Measurements from ENCODE around the gene KDM2B. TPM values are rescaled to one million over a fixed set of nuclear protein-coding genes. Genes with fewer than 3 reads are reported as not detected.

KDM2B gene
- total and polyA plus RNA-seq, 2 of the 8 experiments (the other 6 are each of a cell fraction or from before 2014, with no cell fraction given), result 111 to 162 TPM

GRCh38 chr12:121443193-121443870 lies 137.5 kb downstream of the KDM2B start:
- no peaks in the 10 kb centered on the region for H3K23me2 ChIP-seq (ENCODE audit: low read depth, low read length)
- H3K27ac ChIP-seq (ENCODE audit: low read depth, low read length), result no peak overlapping the region
- H2BK12ac ChIP-seq (ENCODE audit: low read depth, low read length), result no peak overlapping the region
- no peak overlapping the region for H3K18ac ChIP-seq (ENCODE audit: extremely low read depth, low read length)
- peaks cover 0 to 8% of the 10 kb centered on the region in 2 experiments; a peak in 1 of 4 replicates for H3K79me2 ChIP-seq (ENCODE audit: control insufficient read depth in 1 of 2, insufficient read depth in 2 of 2, low read length in 2 of 2)
- H2BK120ac ChIP-seq (replicated peaks; ENCODE audit: low read depth, low read length), result no peak overlapping the region
- no peak overlapping the region for H2BK20ac ChIP-seq (ENCODE audit: low read length)
- H3K4me1 ChIP-seq (replicated peaks in 1 of 4; ENCODE audit: control insufficient read depth in 3 of 4, insufficient read depth in 4 of 4, low read length in 3 of 4), result peaks cover 0 to 2% (median 0%) of the 10 kb centered on the region in 4 experiments; a peak in 4 of 7 replicates
- FAIRE-seq (no peak), DNase-seq (ENCODE audit: low read depth in 1 of 2, low spot score in 2 of 2) (peak; percentile 54 to 96)
- no peak overlapping the region for H3K4me2 ChIP-seq (ENCODE audit: insufficient read depth in 1 of 2, low read depth in 2 of 2, low read length in 2 of 2)
- no peak overlapping the region for H3K9ac ChIP-seq (replicated peaks in 1 of 4; ENCODE audit: extremely low read depth in 1 of 4, low read depth in 3 of 4, low read length in 3 of 4)
- no peak overlapping the region for H4K5ac ChIP-seq (ENCODE audit: insufficient read length, low read depth, low read length)
- 74% methylated on average over 16 of the region's 20 CpGs; no CpG with 5 or more reads in 1 of the 2 experiments for WGBS, 2 experiments (ENCODE audit: extremely low coverage in 1 of 2, insufficient coverage in 1 of 2, insufficient read length in 1 of 2, insufficient replicate concordance in 2 of 2, low coverage in 1 of 2, low lambda C conversion rate in 2 of 2, missing lambda C conversion rate in 1 of 2)
- H3K36me3 ChIP-seq (ENCODE audit: control insufficient read depth in 2 of 4, insufficient read depth in 4 of 4, low read length in 3 of 4), result peaks cover 26 to 53% (median 45%) of the 10 kb centered on the region in 4 experiments
- no peak overlapping the region for H3K56ac ChIP-seq (replicated peaks; ENCODE audit: insufficient read length, low read depth, low read length)
- H2AK5ac ChIP-seq (ENCODE audit: low read depth, low read length), result no peak overlapping the region
- ChIA-PET POLR2A (ENCODE audit: partially characterized antibody) (interaction anchor here (0.6 to 1.5 kb wide), 7 partner anchors 11 to 103 kb away, joined by 3 to 8 read pairs (median 4); partner anchors contain the start of gene RNF34), CTCF (ENCODE audit: partially characterized antibody) (interaction anchor here (0.5 to 7.0 kb wide), 39 partner anchors 8 to 575 kb away, joined by 3 to 129 read pairs (median 4); partner anchors contain the start of genes ANAPC5 and RNF34)
- H3K4ac ChIP-seq (replicated peaks; ENCODE audit: insufficient read length, low read depth, low read length), result no peak overlapping the region
- H3K9me3 ChIP-seq (ENCODE audit: insufficient read depth in 2 of 2, low read depth in 1 of 2, low read length in 1 of 2), result no peaks in the 10 kb centered on the region
- 0 out of 2 replicates have a peak overlapping the region, but pooled peaks have one; percentile 35 for H2BK5ac ChIP-seq (ENCODE audit: low read depth, low read length)
- no peak overlapping the region for H2AFZ ChIP-seq (ENCODE audit: low read length)
- H3K4me3 ChIP-seq (ENCODE audit: extremely low read depth in 1 of 4, insufficient read depth in 2 of 4, low read depth in 3 of 4, low read length in 4 of 4), result no peak overlapping the region
- no peak overlapping the region for H4K91ac ChIP-seq (replicated peaks; ENCODE audit: insufficient read length, low read length)
- H3K27me3 ChIP-seq (replicated peaks in 1 of 4; ENCODE audit: control insufficient read depth in 3 of 4, extremely low read depth in 1 of 4, insufficient read depth in 3 of 4, low read length in 3 of 4), result no peaks in the 10 kb centered on the region
- H3K79me1 ChIP-seq (ENCODE audit: low read depth, low read length), result peaks cover 5% of the 10 kb centered on the region
- no peak overlapping the region; the same call in 1 of the 2 replicates for H4K8ac ChIP-seq (ENCODE audit: extremely low read depth, insufficient read depth, low read length)
- H3K14ac ChIP-seq (ENCODE audit: insufficient read length), result no peak overlapping the region
- no peak overlapping the region for H2BK15ac ChIP-seq (ENCODE audit: low read length)
- H4K20me1 ChIP-seq (replicated peaks in 1 of 2; ENCODE audit: control insufficient read depth in 1 of 2, insufficient read depth in 2 of 2, low read length in 2 of 2), result peaks cover 18 to 21% of the 10 kb centered on the region in 2 experiments
- no peak overlapping the region for H3K23ac ChIP-seq (ENCODE audit: insufficient read length)
- TF ChIP-seq GABPA (IDR thresholded peaks at IDR 0.05; ENCODE audit: borderline replicate concordance, insufficient read depth, low read length), result peak; percentile 77; the same call in 1 of the 2 replicates
- TF ChIP-seq NANOG (IDR thresholded peaks at IDR 0.05; ENCODE audit: insufficient read depth, low read depth, low read length, poor library complexity, severe bottlenecking), result no peak
